ENCODE measurements around the gene ARIH1. TPM values are rescaled to one million over a fixed set of nuclear protein-coding genes. Genes with fewer than 3 reads are reported as not detected.

Gene ARIH1
- total and polyA plus RNA-seq, 2 of the 4 experiments (the other 2 are of a cell fraction): 24.0 to 41.2 TPM

GRCh38 chr15:72481015-72481659, 7.0 kb downstream of the ARIH1 start:
- no peak overlapping the region for H4K5ac ChIP-seq (ENCODE audit: low read depth, low read length)
- H2BK5ac ChIP-seq (ENCODE audit: low read depth, low read length, poor library complexity, severe bottlenecking): no peak overlapping the region
- intact Hi-C loops (cut with micrococcal nuclease): no loop called here
- no peak overlapping the region for H3K4me2 ChIP-seq (ENCODE audit: low read depth, low read length)
- peaks cover 88% of the 10 kb centered on the region for H4K20me1 ChIP-seq (ENCODE audit: insufficient read depth, low read length)
- no peak overlapping the region for H3K56ac ChIP-seq (ENCODE audit: extremely low read depth, insufficient read depth, low read length)
- no peak overlapping the region for H3K9ac ChIP-seq (ENCODE audit: low read depth, low read length)
- H2AK5ac ChIP-seq (ENCODE audit: low read depth, low read length): no peak overlapping the region
- H2AK9ac ChIP-seq (replicated peaks; ENCODE audit: low read depth, low read length, poor library complexity): no peak overlapping the region
- no peak overlapping the region for H3K4ac ChIP-seq (ENCODE audit: low read depth, low read length)
- no peak overlapping the region for H2BK15ac ChIP-seq (ENCODE audit: low read depth, low read length)
- no peak overlapping the region for H3K23ac ChIP-seq (ENCODE audit: low read depth, low read length)
- peaks cover 10% of the 10 kb centered on the region for H3K36me3 ChIP-seq (ENCODE audit: control insufficient read depth, insufficient read depth, low read length)
- CTCF ChIA-PET: no interaction called here
- no peak overlapping the region for H4K91ac ChIP-seq (ENCODE audit: insufficient read depth, low read depth, low read length)
- peaks cover 3% of the 10 kb centered on the region for H3K4me1 ChIP-seq (ENCODE audit: control insufficient read depth, insufficient read depth, low read length)
- no peak overlapping the region for H2BK120ac ChIP-seq (ENCODE audit: low read depth, low read length)
- no peak overlapping the region for H2BK20ac ChIP-seq (ENCODE audit: low read depth, low read length)
- H3K9me3 ChIP-seq (ENCODE audit: control insufficient read depth, insufficient read depth, low read length): no peaks in the 10 kb centered on the region
- no peak overlapping the region for H3K27ac ChIP-seq (ENCODE audit: insufficient read depth, low read length)
- POLR2A ChIA-PET (ENCODE audit: unreplicated experiment): no interaction called here
- BruUV-seq (replicated peaks): no TSS peak
- no CpG with 5 or more reads among the region's 3 CpGs for WGBS, 2 experiments (ENCODE audit: extremely low coverage in 2 of 2, insufficient read length in 1 of 2)
- H2AFZ ChIP-seq (replicated peaks; ENCODE audit: low read length, poor library complexity): no peak overlapping the region
- H3K4me3 ChIP-seq (ENCODE audit: insufficient read depth, low read depth, low read length): no peak overlapping the region
- dilution Hi-C loops (cut with HindIII; ENCODE audit: low sequenced_read_pairs, unreplicated experiment): no loop called here
- H3K18ac ChIP-seq (ENCODE audit: low read depth, low read length): no peak overlapping the region
- H3K27me3 ChIP-seq (ENCODE audit: control insufficient read depth, insufficient read depth, low read length): no peaks in the 10 kb centered on the region
- no peak for TF ChIP-seq MXI1 (IDR thresholded peaks at IDR 0.05; ENCODE audit: borderline replicate concordance, low read depth, low read length)
- peak; percentile 13; the same call in 1 of the 2 replicates for TF ChIP-seq MAFK (IDR thresholded peaks at IDR 0.05; ENCODE audit: low read depth, low read length)
- H3K79me1 ChIP-seq (ENCODE audit: low read depth in 1 of 2, low read length in 2 of 2): peaks cover 4 to 45% of the 10 kb centered on the region in 2 experiments; a peak in 3 of 4 replicates
- H4K8ac ChIP-seq (ENCODE audit: low read depth in 2 of 2, low read length in 2 of 2): no peak overlapping the region
- H3K9me1 ChIP-seq (ENCODE audit: insufficient read depth, low read length): 0 out of 2 replicates have a peak, but pooled peaks cover 5% of the 10 kb centered on the region
- H3K14ac ChIP-seq (replicated peaks; ENCODE audit: low read depth, low read length): no peak overlapping the region
- DNase-seq (no peak), ATAC-seq (ENCODE audit: low read depth) (no peak)
- in situ Hi-C loops (cut with MboI; ENCODE audit: low sequenced_read_pairs): no loop called here

Data from IMR-90 (cell line).